Astrocyte of the spinal cord (primary cell): ENCODE data around the gene AIFM2.
"Not testable (repeated sequence)": the region's sequence is repeated elsewhere in the genome, so short reads cannot be mapped to it uniquely, and the experiment has no call there.

Experiments
- DNase-seq: peaks from one replicate; pipeline ENCODE4 v3.0.0; 2011; ENCODE audit warnings: low read depth, low spot score
- H3K4me3 ChIP-seq: 2 replicates; pipeline ENCODE4 v1.5.1; 2011; ENCODE audit warnings: low read depth, mild to moderate bottlenecking, low read length, moderate library complexity
- in situ Hi-C: cut with HindIII; loops from 2 replicates; pipeline ENCODE4 v1.10.0; 2017; ENCODE audit warnings: low sequenced_read_pairs
- TF ChIP-seq, protein P1 (sequence below): IDR thresholded peaks from 2 replicates; pipeline ENCODE4 v1.5.1; 2012; ENCODE audit warnings: low read depth, mild to moderate bottlenecking, low read length, inconsistent platforms

AIFM2 gene

GRCh38 chr10:70088308-70088698 is 44.3 kb downstream of the AIFM2 start:
- in situ Hi-C loops, result no loop called here
- TF ChIP-seq, protein P1, sequence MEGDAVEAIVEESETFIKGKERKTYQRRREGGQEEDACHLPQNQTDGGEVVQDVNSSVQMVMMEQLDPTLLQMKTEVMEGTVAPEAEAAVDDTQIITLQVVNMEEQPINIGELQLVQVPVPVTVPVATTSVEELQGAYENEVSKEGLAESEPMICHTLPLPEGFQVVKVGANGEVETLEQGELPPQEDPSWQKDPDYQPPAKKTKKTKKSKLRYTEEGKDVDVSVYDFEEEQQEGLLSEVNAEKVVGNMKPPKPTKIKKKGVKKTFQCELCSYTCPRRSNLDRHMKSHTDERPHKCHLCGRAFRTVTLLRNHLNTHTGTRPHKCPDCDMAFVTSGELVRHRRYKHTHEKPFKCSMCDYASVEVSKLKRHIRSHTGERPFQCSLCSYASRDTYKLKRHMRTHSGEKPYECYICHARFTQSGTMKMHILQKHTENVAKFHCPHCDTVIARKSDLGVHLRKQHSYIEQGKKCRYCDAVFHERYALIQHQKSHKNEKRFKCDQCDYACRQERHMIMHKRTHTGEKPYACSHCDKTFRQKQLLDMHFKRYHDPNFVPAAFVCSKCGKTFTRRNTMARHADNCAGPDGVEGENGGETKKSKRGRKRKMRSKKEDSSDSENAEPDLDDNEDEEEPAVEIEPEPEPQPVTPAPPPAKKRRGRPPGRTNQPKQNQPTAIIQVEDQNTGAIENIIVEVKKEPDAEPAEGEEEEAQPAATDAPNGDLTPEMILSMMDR, result no peak
- DNase-seq, result no peak
- no peak overlapping the region for H3K4me3 ChIP-seq

DNA sequence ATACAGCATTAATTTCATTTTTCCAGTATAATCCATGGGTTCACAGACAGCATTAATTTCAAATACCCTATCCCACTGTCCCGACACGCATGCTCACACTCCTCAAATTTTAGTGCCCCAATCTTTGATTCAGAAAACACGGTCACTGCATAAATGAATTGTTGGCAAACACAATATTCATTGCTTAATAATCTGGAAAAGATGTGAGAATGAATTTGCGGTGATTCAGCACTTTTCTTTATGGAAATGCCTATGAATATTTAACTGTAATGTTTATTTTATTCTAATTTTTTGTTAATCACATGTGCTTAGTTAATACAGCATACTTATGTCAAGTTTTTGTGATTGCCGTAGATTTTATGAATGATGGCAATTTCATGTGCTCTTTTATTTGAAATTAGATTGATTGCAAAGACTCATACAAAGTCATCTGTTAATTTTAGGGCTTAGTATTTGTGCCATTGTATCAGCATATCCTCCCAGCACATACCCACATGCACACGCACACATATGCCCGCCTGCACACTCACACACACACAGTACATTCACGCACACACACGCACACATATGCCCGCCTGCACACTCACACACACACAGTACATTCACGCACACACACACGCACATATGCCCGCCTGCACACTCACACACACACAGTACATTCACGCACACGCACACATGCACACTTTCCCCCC is 44.9 kb downstream of the AIFM2 start:
- no peak for DNase-seq
- H3K4me3 ChIP-seq, result no peak overlapping the region
- in situ Hi-C loops, result no loop called here
- TF ChIP-seq, protein P1, result no peak

- H3K4me3 ChIP-seq, result no peak overlapping the region
- TF ChIP-seq, protein P1, result no peak
- in situ Hi-C loops, result no loop called here
- DNase-seq, result no peak
Measured at GRCh38 chr10:70085975-70086613, 46.5 kb downstream of the AIFM2 start.

DNA sequence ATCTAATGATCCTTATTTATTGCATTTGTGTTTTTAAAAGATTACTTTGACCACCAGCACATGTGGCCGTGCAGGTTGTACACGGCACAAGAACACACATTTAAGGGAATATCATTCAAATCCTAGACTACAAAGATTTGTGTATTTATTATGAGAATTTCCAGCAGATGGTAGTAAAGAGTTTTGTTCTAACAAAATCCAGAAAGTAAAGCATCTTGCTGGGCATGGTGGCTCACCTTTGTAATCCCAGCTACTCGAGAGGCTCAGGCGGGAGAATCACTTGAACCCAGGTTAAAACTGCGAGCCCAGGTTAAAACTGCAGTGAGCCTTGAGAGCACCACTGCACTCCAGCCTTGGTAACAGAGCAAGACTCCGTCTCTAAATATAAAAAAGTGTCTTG is 48.4 kb downstream of the AIFM2 start:
- H3K4me3 ChIP-seq, result no peak overlapping the region
- in situ Hi-C loops, result no loop called here
- DNase-seq, result no peak
- TF ChIP-seq, protein P1, result no peak

DNA sequence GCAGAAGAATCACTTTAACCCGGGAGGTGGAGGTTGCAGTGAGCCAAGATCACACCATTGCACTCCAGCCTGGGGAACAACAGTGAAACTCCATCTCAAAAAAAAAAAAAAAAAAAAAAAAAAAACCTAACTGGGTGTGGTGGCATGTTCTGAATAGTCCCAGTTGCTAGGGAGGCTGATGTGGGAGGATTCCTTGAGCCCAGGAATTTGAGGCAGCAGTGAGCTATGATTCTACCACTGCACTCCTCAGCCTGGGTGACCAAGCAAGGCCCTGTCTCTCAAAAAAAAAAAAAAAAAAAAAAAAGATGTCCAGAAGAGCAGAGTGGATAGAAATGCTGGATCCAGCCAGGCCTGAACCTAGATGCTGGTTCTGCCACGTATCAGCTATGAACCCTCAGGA is 51.8 kb downstream of the AIFM2 start:
- H3K4me3 ChIP-seq, in situ Hi-C loops, DNase-seq: not testable (repeated sequence)

DNA sequence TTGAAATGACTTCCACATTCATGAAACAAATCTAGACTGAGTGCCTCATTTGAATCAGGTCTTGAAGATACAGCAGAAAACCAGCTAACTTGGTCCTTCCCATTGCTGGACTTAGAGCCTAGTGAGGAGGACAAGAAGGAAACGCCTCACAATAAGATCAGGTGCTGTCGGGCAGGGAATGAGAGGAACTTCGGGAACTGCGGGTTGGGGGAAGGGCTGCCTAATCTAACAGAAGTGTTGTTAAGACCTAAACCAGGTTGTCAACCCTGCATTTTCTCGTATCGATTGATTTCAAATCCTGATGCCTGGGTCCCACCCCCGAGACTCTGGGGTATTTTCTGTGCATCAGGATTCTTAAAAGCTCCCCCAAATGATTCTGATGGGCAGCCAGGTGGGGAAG is 53.7 kb downstream of the AIFM2 start:
- DNase-seq, result no peak
- H3K4me3 ChIP-seq, result no peak overlapping the region
- in situ Hi-C loops, result no loop called here
- TF ChIP-seq, protein P1, result no peak

GRCh38 chr10:70078329-70078728 is 54.3 kb downstream of the AIFM2 start:
- H3K4me3 ChIP-seq, result no peak overlapping the region
- in situ Hi-C loops, result no loop called here
- TF ChIP-seq, protein P1, result no peak
- DNase-seq, result no peak
